Hepatocyte (in vitro differentiated cells): ENCODE results near the gene CORO2A.

Experiments
- CTCF ChIP-seq: fragments of 200-600 bp; sonication (generic); IDR thresholded peaks from 2 replicates; pipeline ENCODE4 v1.5.1; 2016; ENCODE audit warnings: antibody characterized with exemption, mild to moderate bottlenecking; ENCODE audit not compliant: poor library complexity
- EZH2 ChIP-seq: fragments of 200-600 bp; sonication (generic); IDR thresholded peaks from 2 replicates; pipeline ENCODE4 v1.6.1; 2016; ENCODE audit warnings: antibody characterized with exemption, mild to moderate bottlenecking, borderline replicate concordance

GRCh38 chr9:98164912-98165311 is 27.5 kb downstream of the CORO2A start:
- TF ChIP-seq CTCF (no peak), EZH2 (no peak)
